Activated B cell treated with CpG ODN at 0.5 μM for 24 hours (primary cell): Measurements from ENCODE around the gene SMC3. TPM values are rescaled to one million over a fixed set of nuclear protein-coding genes. Genes with fewer than 3 reads are reported as not detected.

ENCODE experiments used
- ATAC-seq: fragments of 200-7000 bp; cut with Tn5 transposase; one replicate; pipeline ENCODE4 v1.10.0; 2021; ENCODE audit warnings: low read depth, mild to moderate bottlenecking, moderate library complexity
- CTCF ChIA-PET: fragments of 350-600 bp; sonication (Branson Sonifier 250); formaldehyde crosslinking; loops from one replicate; lab custom pipeline; 2021; ENCODE audit warnings: antibody characterized with exemption; lab: Charles Lee
- POLR2A ChIA-PET: fragments of 350-600 bp; sonication (Branson Sonifier 250); formaldehyde crosslinking; loops from one replicate; lab custom pipeline; 2021; ENCODE audit warnings: antibody characterized with exemption; lab: Charles Lee
- DNase-seq: peaks from one replicate; pipeline ENCODE4 v3.0.0; 2022
- H3K27ac Mint-ChIP-seq: one replicate; pipeline ENCODE4 v1.8.0; 2020; ENCODE audit warnings: mixed read lengths
- H3K27me3 Mint-ChIP-seq: one replicate; pipeline ENCODE4 v1.8.0; 2021; ENCODE audit warnings: mixed read lengths
- H3K36me3 Mint-ChIP-seq: one replicate; pipeline ENCODE4 v1.8.0; 2021; ENCODE audit warnings: low read depth, mixed read lengths
- H3K4me1 Mint-ChIP-seq: one replicate; pipeline ENCODE4 v1.8.0; 2021; ENCODE audit warnings: mixed read lengths
- H3K4me3 Mint-ChIP-seq: one replicate; pipeline ENCODE4 v1.8.0; 2020; ENCODE audit warnings: mild to moderate bottlenecking, mixed read lengths
- H3K9me3 Mint-ChIP-seq: one replicate; pipeline ENCODE4 v1.8.0; 2020; ENCODE audit warnings: mixed read lengths
- CTCF ChIP-seq: fragments of 200-600 bp; IDR thresholded peaks from one replicate; pipeline ENCODE4 v1.8.0; 2022; ENCODE audit warnings: antibody characterized with exemption, mild to moderate bottlenecking
- intact Hi-C: fragments of 100-400 bp; cut with micrococcal nuclease; formaldehyde crosslinking; loops from one replicate; pipeline ENCODE4 v1.15.1; 2024
- total RNA-seq: library from RNA; stranded (reverse); gene quantifications from 2 replicates; pipeline ENCODE4 v1.2.3, GENCODE V29; 2022

Gene SMC3
- total RNA-seq, 1 donor from 2014 or later, result 41.1 TPM

DNA sequence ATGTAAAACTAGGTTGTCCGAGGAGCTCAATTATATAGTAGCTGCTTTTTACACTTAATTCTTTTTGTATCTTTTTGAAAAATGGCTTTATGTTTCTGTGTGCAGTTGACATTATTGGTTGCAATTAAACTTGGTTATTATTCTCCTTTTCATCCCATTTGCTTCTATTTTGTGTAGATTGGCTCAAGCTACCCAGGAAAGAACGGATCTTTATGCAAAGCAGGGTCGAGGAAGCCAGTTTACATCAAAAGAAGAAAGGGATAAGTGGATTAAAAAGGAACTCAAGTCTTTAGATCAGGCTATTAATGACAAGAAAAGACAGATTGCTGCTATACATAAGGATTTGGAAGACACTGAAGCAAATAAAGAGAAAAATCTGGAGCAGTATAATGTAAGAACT, 16.5 kb downstream of the SMC3 start:
- H3K36me3 Mint-ChIP-seq, result peaks cover 77% of the 10 kb centered on the region
- TF ChIP-seq CTCF, result no peak
- intact Hi-C loops, result no loop called here
- POLR2A ChIA-PET, result interaction anchor here (0.6 kb wide), 1 partner anchor 192 kb away, joined by 4 read pairs; no protein-coding TSS in a partner anchor
- ATAC-seq, result no peak
- no peak overlapping the region for H3K27ac Mint-ChIP-seq
- no peaks in the 10 kb centered on the region for H3K9me3 Mint-ChIP-seq
- H3K4me1 Mint-ChIP-seq, result no peaks in the 10 kb centered on the region
- no peaks in the 10 kb centered on the region for H3K27me3 Mint-ChIP-seq
- H3K4me3 Mint-ChIP-seq, result no peak overlapping the region
- no peak for DNase-seq
- CTCF ChIA-PET, result interaction anchor here (0.7 kb wide), 1 partner anchor 273 kb away, joined by 3 read pairs; no protein-coding TSS in a partner anchor

GRCh38 chr10:110591760-110592159, 24.3 kb downstream of the SMC3 start:
- no peak overlapping the region for H3K4me3 Mint-ChIP-seq
- ChIA-PET CTCF (interaction anchor here (2.6 kb wide), 1 partner anchor 8 kb away, joined by 11 read pairs; no protein-coding TSS in a partner anchor), POLR2A (no interaction called here)
- intact Hi-C loops, result loop anchor here (2.0 to 5.0 kb wide), 2 partner anchors 15 to 34 kb away; no protein-coding TSS in a partner anchor
- H3K36me3 Mint-ChIP-seq, result peaks cover 77% of the 10 kb centered on the region
- no peak overlapping the region for H3K27ac Mint-ChIP-seq
- H3K4me1 Mint-ChIP-seq, result peaks cover 2% of the 10 kb centered on the region
- no peak for TF ChIP-seq CTCF
- H3K9me3 Mint-ChIP-seq, result no peaks in the 10 kb centered on the region
- no peaks in the 10 kb centered on the region for H3K27me3 Mint-ChIP-seq
- no peak for DNase-seq
- no peak for ATAC-seq

DNA sequence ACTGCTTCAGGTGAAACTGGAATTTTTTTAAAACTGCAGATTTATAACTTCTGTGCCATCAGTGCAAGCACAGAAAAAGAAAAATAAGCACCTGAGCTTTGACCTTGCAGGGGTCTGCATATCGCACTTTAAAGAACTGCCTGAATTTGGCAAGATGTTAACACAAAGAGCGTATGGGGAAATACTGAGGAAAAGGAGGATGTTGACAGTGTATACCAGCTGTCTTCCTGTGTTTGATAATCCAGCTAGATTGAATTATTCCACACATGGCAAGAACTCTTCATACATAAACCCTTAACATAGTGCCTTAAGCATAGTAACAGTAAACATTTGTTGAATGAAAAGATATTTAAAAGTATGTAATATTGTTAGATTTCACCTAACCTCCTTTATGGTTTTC, 30.0 kb downstream of the SMC3 start:
- Mint-ChIP-seq H3K4me1 (no peaks in the 10 kb centered on the region), H3K27me3 (no peaks in the 10 kb centered on the region), H3K9me3 (no peaks in the 10 kb centered on the region), H3K4me3 (no peak overlapping the region), H3K27ac (no peak overlapping the region), H3K36me3 (peaks cover 74% of the 10 kb centered on the region)
- CTCF ChIA-PET, result interaction anchor here (0.6 to 4.0 kb wide), 2 partner anchors 290 to 465 kb away, joined by 3 to 80 read pairs; partner anchors contain the start of gene SMNDC1
- POLR2A ChIA-PET, result no interaction called here
- ATAC-seq, result no peak
- no peak for TF ChIP-seq CTCF
- DNase-seq, result no peak
- intact Hi-C loops, result no loop called here

DNA sequence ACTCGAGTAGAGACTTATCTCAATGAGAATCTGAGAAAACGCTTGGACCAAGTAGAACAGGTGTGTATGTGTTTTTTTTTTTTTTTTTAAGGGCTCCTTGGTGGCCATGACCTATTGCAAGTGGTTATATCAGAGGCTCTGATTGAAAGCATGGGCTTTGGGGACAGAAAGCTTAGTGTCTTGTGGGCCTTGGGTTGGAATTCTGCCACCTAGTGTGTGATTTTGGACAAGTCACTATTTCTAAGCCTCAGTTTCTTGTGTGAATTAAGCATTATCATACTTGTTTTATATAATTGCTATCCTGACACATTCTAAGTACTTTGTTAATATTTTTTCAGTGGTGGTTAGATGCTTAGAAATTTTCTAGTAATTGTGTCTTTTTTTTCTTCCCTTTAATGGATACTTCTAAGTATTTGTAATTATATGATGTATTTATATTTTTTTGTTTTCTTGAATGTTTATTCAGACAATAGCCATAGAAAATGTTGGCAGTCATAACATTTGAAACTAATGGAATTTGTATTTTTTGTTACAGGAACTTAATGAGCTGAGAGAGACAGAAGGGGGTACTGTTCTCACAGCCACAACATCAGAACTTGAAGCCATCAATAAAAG, 33.1 kb downstream of the SMC3 start:
- DNase-seq, result no peak

More for the DNA sequence above, 33.1 kb downstream of the SMC3 start:
- H3K9me3 Mint-ChIP-seq, result no peaks in the 10 kb centered on the region
- no peak overlapping the region for H3K4me3 Mint-ChIP-seq
- ATAC-seq, result peak; percentile 67
- peaks cover 76% of the 10 kb centered on the region for H3K36me3 Mint-ChIP-seq
- TF ChIP-seq CTCF, result no peak
- ChIA-PET CTCF (interaction anchor here (0.9 to 4.0 kb wide), 9 partner anchors 8 to 293 kb away, joined by 3 to 80 read pairs (median 9); partner anchors contain the start of gene SMNDC1), POLR2A (interaction anchor here (1.0 to 3.6 kb wide), 4 partner anchors 246 to 295 kb away, joined by 3 to 14 read pairs (median 4); partner anchors contain the start of gene SMNDC1)
- intact Hi-C loops, result loop anchor here (1.0 to 2.0 kb wide), 4 partner anchors 54 to 464 kb away; no protein-coding TSS in a partner anchor
- H3K4me1 Mint-ChIP-seq, result no peaks in the 10 kb centered on the region
- H3K27ac Mint-ChIP-seq, result no peak overlapping the region
- no peaks in the 10 kb centered on the region for H3K27me3 Mint-ChIP-seq
